HG02938 (cell line): ENCODE measurements around the gene TNP2.

Experiments
- ATAC-seq: cut with Tn5 transposase; IDR thresholded peaks from one replicate; pipeline ENCODE4 v1.9.1; 2021; ENCODE audit warnings: mild to moderate bottlenecking, moderate library complexity; ENCODE audit not compliant: unreplicated experiment

TNP2 gene

DNA sequence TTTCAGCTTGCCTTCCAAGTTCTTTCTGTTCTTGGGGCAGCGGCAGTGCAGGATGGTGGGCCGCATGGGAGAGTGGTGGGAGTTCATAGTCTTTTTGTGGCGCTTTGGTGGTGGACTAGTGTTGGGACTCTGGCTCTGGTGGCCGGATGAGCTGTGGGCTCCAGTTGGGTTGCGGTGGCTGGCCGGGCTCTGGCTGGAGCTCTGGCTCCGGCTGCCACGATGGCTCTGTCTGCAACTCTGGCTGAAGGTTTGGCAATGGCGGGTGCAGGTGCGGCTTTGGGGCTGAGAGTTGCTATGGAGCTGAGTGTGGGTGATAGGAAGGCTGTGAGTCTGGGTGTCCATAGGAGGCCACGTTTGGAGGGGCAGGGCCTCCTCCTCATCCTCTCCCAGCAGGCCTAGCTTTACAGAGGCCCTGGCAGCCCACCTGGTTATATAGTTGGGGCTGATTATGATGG is at the start of gene TNP2:
TNP2 (minus strand) TSS at position 405 of the 455 bp plus-strand sequence; CDS start at position 342, 63 bp downstream.
- ATAC-seq: no peak

DNA sequence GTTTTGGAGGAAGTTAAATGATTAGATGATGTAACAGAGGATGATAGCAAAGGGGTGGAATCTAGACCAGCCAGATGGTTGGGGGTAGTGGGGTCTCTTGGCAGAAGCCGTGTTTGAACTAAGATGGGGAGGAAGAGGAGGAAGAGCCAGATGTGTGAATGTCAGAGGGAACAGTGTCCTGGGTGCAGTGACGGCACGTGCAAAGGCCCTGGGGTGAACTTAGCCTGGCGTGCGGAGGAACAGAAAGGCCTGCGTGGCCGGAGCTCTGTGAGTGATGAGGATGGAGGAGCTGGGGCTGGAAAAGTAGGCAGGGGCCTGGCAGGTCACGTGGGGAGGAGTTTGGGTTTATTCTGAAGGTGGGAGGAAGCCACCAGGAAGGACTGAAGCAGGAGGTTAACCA is 49.7 kb upstream of the TNP2 start:
- ATAC-seq: no peak

DNA sequence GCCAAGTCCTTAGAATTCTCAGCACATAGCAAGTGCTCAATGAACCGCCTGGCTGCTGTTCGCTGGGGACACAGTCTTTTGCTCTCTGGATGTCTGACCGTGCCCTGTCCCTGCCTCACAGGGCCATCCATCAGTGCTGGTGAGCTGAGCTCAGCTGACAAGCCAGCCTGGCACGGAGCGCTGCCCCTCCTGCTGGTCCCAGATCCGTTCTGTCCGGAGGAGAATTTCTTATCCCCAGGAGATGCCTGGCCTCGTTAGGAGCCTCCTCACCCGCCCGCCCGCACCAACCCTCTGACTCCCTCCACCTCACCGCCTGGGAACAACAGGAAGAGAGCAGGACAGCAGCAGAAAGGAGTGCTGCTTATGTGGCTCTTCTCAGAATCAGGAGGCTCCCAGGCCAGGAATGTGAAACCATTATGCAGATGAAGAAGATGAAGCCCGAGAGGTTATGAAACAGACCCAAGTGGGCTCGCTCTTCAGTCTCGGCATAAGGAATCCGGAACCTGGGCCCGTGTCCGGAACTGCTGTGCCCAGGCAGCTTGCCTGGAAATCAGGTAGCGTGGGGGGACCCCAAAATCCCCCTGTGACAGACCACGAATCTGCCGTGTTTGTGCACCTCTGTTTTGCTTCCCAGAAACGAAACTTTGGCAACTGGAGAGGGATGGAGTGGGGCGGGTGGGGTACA is 47.3 kb upstream of the TNP2 start:
- ATAC-seq: no peak

DNA sequence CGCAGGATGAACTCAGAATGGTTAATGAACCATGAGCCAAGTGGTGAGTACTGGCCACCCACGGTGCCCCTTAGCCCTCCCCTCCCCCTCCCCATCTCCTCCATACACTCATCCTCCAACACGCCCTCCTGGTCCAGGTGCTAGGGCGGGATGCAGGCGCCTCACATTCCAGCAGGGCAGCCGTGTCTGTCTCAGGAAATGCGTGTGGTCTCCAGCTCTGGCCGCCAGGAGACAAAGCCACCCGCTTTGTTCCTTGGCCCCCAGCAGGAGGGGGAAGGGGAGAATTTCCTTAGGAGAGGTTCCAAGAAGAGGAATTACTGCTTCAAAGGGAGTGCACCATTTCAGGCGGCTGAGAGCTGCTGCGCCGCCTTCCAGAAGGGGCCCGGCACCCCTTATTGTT is 46.4 kb upstream of the TNP2 start:
- ATAC-seq: no peak

DNA sequence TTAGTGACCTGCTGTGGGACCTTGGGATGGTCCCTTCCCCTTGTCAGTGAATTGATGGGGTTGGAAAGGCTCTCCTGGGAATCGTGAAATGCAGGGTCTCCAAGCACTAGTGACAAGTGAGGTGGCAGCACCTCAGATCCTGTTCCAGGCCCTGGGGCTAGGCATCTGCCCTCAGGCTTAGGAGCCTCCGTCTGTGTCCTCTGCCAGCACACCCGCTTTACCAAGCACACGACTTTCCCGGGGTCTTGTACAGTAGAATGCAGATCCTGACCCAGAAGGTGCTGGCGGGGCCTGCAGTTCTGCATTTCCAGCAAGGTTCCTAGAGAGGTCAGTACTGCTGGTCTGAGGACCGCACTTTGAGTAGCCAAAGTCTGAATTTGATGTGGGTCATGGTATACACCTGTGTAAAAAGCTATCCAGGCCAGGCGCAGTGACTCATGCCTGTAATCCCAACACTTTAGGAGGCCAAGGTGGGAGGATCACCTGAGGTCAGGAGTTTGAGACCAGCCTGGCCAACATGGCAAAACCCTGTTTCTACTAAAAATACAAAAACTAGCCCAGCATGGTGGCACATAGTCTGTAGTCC is 45.3 kb upstream of the TNP2 start:
- no peak for ATAC-seq

DNA sequence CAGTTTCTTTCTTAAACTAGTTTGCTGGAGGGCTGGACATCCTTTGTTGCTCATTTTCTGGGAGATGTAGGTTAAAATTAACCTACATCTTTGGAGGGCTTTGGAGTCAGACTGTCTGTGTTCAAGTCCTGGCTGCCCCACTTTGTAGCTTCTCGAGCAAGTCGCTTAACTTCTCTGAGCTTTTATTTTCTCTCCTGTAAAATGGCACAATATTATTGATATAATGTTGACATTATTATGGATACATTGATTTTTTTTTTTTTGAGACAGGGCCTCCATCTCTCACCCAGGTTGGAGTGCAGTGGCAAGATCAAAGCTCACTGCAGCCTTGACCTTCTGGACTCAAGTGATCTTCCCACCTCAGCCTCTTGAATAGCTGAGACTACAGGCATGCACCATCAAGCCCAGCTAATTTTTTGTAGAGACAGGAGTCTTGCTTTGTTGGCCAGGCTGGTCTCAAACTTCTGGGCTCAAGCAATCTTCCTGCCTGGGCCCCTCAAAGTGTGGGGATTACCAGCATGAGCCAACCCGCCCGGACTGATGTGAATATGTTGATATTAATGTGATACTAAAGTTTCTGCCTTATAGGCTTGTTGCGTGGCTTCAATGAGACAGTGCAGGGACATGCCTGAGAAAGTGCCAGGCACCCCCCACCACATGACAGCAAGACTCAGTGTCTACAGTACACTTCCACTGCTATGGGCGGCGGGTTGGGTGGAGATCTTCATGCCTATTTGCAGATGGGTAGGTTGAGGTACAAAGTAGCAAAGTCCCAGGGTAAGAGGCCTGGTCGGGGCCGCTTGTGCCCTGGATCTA is 44.6 kb upstream of the TNP2 start:
- ATAC-seq: no peak

DNA sequence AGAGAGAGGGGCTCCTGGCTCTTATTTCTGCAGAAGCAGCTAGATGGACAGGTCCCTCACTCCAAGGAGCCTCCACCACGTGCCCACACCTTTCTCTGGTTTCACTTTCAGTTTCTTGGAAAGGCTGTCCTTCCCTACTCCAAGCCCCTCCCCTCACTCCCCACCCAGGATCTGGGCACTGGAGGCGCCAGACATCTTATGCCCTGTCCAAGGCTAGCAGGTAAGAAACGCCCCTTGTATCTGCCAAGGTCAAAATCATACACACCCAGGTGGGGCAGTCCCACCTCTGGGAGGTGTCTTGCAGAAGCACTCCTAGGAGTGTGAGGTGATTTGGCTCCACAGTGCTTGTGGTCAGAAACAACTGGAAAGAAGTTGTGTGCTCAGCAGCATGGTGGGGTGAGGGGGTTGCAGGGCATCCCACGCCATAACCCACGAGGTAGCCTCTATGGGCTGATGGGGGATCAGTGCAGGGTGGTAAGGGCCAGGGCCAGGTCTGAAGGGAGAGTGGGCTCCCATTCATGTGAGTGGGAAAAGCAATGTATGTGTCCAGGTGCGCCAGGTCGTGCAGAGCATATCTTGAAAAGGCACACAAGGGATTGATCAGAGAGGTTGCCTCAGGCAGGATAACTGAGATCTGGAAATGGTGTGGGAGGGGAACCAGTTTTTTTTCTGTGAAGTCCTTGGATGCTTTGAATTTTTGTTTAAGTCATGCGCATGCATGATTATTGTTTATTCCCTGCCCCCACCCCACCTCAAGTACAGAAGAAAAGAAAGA is 43.8 kb upstream of the TNP2 start:
- ATAC-seq: no peak

DNA sequence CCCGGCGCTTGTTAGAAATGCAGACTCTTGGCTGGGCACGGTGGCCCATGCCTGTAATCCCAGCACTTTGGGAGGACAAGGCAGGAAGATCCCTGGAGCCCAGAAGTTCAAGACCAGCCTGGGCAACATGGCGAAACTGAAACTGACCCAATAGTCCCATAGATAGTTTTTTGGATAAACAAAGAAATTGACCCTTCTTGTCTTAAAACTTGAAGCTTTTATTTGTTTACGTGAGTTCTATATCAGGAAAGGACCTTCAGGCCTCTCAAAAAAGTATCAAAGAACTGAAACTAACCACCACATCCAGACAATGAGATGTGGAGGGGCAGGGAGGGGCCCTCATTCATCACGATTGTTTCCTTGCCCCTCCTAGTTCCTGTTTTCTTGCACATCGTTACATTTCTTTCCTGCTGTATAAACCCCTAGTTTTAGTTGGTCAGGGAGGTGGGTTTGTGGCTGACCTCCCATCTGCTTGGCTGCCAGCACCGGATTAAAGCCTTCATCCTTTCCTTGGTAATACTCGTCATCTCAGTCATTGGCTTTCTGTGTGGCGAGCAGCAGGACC is 42.0 kb upstream of the TNP2 start:
- no peak for ATAC-seq

DNA sequence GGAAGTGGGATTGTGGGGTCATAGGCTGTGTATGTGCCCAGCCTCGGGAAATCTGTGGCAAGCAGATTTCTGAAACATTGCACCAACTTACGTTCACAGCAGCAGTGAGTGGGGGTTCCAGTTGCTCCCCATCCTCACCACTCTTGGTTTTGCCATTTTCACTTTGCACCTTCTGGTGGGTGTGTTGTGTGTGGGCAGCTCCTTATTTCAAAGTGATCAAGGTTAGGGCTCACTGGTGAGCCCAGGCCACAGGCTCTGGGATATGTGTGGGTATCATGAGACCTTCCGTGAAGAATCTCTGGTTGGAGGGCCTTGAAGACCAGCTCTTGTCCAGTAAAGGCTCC is 41.5 kb upstream of the TNP2 start:
- no peak for ATAC-seq

DNA sequence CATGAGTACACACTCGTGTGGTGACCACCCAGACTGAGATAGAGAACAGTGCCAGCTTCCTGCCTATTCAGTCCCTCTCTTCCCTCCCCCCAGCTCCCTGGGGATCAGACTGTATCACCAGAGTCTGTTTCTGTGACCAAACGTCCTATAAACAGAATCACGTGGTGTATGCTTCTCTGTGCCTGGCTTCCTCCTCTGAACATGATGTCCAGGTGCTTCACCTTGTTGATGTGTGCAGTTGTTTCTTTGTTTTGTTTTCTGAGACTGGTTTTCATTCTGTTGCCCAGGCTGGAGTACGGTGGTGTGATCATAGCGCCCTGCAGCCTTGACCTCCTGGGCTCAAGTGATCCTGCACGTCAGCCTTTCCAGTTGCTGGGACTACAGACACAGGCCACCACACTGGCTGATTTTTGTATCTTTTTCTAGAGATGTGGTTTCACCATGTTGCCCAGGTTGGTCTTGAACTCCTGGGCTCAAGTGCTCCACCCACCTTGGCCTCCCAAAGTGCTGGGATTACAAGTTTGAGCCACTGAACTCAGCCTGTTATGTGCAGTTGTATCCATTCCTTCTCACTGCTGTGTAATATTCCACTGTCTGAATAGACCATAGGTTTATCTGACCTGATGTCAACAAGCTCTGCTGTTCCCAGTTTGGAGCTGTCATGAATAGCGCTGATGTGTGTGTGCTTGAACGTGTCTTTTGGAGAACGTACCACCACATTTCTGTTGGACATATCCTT is 40.9 kb upstream of the TNP2 start:
- peak; percentile 43 for ATAC-seq

DNA sequence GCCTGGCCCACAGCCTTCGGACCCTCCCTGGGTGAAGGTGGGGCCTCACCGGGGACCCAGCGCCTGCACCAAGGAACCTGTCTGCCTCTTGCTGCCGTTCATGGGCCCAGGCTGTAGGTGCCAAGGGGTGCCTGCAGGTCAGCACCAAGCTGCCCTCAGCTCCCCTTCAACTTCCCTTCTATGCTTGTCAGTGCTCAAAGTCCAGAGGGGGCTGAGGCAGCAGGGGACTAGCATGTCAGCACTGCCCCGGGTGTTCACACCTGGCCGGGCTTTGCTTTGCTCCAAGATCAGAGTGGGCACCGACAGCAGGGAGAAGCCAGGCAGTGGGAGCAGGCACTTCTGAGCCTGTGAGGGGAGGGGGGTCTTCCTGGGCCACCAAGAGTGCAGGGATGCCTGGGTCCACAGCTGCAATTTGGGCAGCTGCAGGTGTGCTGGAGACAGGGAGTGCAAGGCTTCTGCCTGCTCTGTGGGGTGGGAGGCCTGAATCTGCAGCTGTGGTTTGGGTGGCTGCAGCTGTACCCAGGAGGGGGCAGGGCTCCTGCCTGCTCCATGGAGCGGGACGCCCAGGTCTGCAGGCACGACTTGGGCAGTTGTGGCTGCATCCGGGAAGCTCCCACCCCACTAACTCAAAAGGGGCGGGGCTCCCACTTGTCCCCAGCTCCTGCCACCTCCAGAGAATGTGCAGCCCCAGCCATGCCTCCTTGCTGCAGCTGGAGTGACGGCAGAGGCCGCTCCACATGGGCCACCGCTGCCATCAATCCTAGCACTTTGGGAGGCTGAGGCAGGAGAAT is 39.6 kb upstream of the TNP2 start:
- ATAC-seq: no peak

DNA sequence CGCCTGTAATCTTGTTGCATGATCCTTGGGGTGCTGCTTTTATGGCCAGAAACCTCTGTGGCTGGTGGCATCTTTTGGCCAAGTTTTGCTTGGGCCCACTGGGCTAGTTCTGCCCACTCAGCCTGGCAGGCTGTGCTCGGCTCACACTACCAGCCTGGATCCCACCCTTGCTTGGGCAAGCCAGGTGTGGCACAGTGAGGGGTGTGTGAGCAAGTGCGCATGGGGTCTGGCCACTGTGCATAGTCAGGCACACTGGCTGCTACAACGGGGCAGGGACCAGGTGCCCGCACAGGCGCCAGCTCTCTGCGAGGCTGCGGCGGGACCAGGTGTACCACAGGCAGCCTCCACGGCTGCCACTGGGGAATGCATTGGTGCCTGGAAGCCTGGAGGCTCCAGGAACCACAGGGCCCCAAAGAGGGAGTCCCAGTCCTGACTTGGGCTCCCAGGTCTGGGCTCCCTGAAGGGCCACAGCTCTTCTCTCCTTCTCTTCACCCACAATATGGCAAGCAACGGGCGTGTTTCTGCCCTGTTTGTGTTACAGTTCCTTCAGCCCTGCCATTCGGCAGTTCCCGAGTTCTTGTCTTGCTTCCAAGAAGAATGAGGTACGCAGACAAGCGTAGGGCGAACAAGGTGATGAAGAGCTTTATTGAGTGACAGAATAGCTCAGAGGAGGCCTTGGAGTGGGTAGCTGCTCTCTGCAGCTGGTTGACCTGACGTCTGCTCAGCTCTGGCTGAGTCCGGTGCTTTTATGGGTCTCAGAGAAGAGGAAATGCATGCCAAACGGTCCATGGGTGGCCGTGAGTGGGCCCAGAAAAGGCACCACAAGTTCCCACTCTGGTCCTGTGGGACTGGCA is 38.7 kb upstream of the TNP2 start:
- ATAC-seq: no peak

DNA sequence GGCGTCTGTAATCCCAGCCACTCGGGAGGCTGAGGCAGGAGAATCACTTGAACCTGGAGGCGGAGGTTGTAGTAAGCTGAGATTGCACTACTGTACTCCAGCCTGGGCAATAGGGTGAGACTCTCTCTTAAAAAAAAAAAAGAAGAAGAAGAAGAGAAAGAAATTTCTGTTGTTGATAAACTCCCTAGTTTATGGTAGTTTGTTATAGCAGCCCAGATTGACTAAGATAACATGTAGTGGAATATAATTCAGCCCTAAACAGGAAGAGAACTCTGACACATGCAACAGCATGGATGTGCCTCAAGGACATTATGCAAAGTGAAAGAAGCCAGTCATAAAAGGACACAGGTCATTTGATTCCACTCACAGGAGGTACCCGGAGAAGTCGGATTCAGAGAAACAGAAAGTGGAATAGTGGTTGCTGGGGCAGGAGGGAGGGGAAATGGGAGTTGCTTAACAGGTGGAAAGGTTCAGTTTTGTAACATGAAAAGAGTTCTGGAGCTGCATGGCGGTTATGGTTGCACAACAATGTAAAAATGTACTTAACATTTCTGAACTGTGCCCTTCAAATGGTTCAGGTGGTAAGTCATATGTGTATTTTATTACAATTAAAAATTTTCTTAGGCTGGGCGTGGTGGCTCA is 38.0 kb upstream of the TNP2 start:
- ATAC-seq: no peak

DNA sequence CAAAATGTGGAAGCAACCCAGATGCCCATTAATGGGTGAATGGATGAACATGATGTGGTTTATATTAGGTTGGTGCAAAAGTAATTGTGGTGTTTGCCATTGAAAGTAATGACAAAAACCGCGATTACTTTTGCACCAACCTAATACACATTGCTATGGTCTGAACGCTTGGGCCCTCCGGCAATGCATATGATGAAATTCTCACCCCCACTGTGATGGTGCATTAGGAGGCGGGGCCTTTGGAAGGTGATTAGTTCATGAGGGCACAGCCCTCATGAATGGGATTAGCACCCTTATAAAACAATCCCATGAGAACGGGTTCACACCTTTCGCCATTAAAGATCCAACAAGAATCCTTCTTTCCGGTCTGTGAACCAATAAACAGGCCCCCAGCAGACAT is 37.3 kb upstream of the TNP2 start:
- no peak for ATAC-seq

DNA sequence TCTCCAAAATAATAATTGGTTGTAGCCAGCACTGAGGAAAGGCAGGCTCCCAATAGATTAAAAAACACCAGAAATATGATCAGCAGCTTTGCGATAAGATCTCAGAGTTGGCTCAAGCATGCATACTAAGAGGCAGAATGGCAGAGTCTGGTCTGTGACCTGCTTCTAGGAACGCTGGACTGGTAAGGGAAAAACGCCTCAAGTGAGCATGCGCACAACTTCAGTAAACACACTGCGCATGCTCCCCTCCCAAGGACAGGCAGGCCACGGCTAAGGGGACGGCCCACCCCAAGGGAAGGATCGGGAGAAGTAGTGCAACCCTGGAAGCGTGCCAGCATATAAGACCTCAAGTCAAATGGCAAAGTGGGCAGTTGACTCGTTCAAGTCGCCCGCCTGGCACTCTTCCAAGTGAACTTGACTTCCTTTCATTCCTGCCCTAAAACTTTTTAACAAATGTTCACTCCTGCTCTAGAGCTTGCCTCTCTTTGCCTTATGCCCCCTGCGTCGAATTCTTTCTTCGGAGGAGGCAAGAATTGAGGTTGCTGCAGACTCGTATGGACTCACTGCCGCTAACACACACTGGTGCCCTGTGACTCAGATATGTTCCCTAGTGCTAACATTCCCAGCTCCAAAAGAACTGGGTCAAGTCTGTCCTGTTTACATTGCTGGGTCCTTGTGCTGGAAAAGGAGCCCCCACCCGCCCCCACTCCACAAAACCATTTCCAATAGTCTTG is 34.4 kb upstream of the TNP2 start:
- ATAC-seq: no peak

DNA sequence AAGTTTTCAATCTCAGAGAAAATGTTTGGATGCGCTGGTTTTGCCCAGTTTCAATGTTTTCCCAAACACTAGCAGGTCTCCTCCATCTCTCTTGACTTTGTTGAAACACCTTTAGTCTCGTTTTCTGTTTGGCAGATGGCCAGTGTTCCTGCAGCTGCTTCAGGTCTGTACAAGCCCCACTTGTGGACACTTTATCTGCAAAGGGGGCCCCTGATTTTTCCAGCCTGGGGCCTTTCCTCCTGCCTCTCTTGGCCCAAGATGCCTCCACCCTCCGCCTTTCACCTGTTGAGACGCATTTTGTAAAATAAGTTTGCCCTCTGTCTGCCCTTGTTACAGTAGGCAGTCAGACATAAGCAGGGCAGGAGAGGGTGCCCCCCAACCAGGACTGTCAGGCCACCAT is 33.9 kb upstream of the TNP2 start:
- no peak for ATAC-seq
